Posterior vena cava (tissue), 2 donors: ENCODE data around the gene EYA2. TPM values are rescaled to one million over a fixed set of nuclear protein-coding genes. Genes with fewer than 3 reads are reported as not detected.
"Not testable (repeated sequence)": the region's sequence is repeated elsewhere in the genome, so short reads cannot be mapped to it uniquely, and the experiment has no call there.

Source experiments
- DNase-seq: peaks from one replicate; pipeline ENCODE4 v3.0.0-alpha.2; 2020; ENCODE audit warnings: low spot score
- intact Hi-C, 2 donors: fragments of 100-400 bp; cut with DNase I; formaldehyde crosslinking; loops; one replicate each; pipeline versions ENCODE4 v1.14.1 to v1.14.2; 2022 to 2023
- long read RNA-seq, 2 donors: library from polyadenylated mRNA; unstranded; transcript quantifications; one replicate each; pipeline ENCODE4 v2.0.0, GENCODE V29; 2020 to 2021
- total RNA-seq, 2 donors: library from RNA; stranded (reverse); fragmentation: NEBNext Ultra II Directional; extraction: Animal tissue kit (Norgen Biotek cat#: 25700); gene quantifications; one replicate each; pipeline ENCODE4 v1.2.1, GENCODE V29; 2021
- donor health status: DM: yes; HTN: yes; CAD: no.
- donor health status: DM: yes; HTN: yes; CAD: no.

EYA2 gene, protein sequence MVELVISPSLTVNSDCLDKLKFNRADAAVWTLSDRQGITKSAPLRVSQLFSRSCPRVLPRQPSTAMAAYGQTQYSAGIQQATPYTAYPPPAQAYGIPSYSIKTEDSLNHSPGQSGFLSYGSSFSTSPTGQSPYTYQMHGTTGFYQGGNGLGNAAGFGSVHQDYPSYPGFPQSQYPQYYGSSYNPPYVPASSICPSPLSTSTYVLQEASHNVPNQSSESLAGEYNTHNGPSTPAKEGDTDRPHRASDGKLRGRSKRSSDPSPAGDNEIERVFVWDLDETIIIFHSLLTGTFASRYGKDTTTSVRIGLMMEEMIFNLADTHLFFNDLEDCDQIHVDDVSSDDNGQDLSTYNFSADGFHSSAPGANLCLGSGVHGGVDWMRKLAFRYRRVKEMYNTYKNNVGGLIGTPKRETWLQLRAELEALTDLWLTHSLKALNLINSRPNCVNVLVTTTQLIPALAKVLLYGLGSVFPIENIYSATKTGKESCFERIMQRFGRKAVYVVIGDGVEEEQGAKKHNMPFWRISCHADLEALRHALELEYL
- total RNA-seq: 10 to 100 TPM in 1 of 2 donors, 1 to 10 TPM in 1; 9.1 to 14.4 TPM
- long read RNA-seq, donor 1, partial matches to known transcripts: 0 of 8 reads
- long read RNA-seq, donor 1, other reads (novel, unspliced or antisense): 5 of 8 reads
- long read RNA-seq, donor 2, partial matches to known transcripts: 15 of 22 reads
- long read RNA-seq, donor 2, other reads (novel, unspliced or antisense): 6 of 22 reads

DNA sequence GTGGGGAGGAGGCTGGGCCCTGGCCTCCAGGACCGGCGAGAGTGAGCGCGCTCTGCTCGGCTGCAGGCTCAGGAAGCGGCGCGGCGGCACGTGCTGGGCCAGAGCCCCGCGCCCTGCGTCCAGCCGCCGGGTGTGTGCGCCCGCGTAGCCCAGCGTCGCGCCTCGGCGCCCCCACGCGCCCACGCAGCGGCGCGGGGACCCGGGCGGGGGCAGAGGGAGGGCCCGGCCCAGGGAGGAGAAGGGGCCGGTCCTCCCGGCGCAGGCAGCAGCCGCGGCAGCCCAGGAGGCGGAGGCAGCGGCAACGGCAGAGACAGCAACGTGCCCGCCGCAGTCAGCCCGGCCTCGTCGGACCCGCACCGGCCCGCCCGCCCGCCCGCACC lies at the start of gene EYA2:
Gene EYA2 (plus strand): TSS at position 265 of the 380 bp plus-strand sequence. CDS start 95,168 bp downstream, outside the sequence.
- intact Hi-C loops: no loop called here
- DNase-seq: no peak

DNA sequence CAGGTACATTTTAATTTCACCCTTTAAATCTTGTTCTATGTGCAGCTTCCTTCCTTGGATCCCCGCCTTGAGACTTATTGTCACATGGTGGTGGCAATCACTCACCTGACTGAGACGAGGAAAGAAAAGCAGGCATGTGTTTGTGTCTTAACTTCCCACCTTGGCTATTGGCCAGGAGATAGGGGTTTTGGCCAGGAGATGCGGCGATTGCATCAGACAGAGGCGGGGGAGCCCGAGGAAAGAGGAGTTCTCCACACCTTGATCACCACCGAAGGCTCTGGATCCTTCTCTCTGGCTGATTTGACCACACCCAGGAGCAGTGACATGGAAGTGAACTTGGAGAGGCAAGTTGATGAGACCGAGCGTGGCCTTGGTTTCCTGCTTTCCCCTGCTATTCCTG lies 49.7 kb upstream of the EYA2 start:
- intact Hi-C loops: no loop called here
- no peak for DNase-seq

DNA sequence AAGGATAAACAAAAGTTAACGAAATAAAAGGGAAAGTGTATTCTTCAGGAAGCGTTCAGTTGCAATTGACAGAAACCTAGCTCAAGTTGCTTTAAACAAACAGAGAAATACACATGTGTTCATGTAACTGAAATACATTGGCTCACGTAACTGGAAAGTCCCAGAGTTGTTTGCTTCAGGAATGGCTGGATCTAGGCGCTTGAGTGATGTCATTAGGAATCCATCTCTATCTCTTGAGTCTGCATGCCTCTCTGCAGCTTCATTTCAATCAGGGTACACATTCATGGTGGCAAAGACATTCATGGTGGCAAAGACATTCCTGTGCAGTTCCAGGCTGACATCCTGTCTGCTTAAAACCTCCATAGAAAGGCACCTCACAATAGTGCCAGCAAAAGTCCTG lies 45.4 kb upstream of the EYA2 start:
- intact Hi-C loops: no loop called here
- no peak for DNase-seq

DNA sequence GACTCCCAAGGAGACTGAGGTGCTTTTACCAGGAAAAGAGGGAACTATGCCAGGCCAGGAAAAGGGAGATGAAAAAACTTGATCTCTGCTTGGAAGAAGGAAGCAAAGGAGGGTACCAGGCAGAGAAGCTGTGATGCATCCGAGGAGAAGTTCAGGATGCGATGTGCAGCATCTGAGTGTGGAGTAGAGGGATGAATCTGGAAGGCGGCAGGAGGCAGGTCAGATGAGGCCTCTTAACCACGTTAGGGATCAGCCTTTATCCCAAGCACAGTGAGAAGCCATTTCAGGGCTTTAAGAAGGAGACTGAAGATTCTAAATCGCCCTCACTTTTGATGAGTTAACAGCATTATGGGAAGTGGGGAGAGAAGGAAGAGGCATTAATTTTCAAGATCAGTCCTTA lies 44.9 kb upstream of the EYA2 start:
- DNase-seq: no peak
- intact Hi-C loops: no loop called here

DNA sequence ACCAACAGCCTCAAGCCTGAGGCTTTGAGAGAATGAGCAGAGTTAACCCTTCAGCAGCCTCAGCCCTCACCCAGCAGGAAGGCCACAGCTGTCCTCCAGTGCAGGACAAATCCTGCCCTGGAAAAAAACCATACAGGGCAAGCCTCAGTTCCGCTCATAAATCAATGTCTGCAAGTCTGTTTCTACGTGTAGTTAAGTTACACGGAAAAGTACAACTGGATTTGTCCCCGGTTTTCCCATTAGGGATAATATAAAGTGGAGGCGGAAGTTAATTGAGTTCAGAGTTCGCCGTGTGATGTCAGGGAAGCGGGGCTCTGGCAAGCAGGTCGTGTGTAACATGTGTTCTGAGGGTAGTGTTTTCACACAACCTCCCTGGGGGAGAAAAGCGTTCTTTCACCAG lies 44.2 kb upstream of the EYA2 start:
- DNase-seq: no peak
- intact Hi-C loops: no loop called here

DNA sequence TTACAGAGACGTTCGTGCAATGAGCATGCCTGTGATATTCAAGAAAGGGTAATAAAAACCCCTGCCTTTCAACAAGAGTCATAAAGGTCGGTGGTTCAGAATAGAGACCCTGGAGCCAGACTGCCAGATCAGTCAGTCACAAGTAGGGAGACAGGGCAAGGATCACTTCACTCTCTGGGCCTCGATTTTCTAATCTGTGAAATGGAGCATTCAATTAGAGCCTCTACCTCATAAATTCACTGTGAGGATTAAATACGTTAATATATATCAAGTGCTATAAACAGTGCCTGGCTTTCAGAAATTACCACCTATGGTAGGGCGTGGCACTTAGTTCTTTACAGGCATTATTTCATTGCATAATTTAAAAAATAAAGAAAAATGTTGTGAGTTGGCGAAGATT lies 43.7 kb upstream of the EYA2 start:
- intact Hi-C loops: no loop called here
- no peak for DNase-seq

DNA sequence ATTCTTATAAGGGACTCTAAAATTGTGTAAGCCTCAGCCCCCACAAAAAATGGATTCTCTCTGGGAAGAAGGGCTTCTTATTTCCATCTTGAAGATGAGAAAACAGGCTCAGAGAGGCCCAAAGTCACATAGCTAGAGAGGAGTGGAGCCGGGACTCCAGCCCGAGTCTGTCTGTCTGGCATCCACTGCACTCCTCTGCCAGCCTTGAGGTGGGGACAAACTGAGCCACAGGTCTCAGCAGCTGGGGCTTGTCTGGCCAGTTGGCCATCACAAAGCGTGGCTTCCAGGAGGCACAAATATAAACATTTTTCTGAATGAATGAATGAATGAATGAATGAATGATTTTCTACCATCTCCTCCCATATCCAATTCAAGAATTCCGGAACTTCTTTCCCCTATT lies 42.9 kb upstream of the EYA2 start:
- no peak for DNase-seq
- intact Hi-C loops: no loop called here

DNA sequence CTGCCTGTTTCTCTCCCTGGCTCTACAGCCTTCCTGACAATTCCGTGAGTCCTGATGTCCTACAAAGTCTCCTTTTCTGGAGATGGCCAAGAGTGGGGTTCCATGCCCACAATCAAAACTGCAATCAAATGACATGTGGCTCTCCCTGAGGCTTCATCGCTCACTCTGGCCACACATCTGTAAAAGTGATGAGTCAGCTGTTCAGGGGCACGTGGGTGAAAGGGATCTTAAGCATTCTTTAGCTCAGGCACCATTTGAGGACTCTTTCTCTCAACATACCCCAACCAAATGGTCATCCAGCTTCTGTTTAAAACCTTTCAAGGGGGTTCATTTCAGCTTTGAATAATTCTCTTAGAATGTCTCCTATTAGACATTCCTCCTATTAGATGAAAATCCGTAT lies 42.3 kb upstream of the EYA2 start:
- intact Hi-C loops: no loop called here
- no peak for DNase-seq

DNA sequence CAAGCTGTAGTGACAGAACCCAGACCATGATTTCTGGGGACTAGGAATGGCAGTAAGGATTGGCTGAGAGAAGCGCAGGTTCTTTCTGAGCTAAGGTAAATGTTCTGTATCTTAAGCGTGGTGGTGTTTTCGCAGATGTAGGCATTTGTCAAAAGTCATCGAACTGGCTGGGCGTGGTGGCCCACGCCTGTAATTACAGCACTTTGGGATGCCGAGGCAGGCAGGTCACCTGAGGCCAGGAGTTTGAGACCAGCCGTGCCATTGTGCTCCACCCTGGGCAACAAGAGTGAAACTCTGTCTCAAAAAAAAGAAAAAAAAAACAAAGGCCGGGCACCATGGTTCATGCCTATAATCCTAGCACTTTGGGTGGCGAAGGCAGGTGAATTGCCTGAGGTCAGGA lies 40.7 kb upstream of the EYA2 start:
- intact Hi-C loops: no loop called here
- DNase-seq: no peak

DNA sequence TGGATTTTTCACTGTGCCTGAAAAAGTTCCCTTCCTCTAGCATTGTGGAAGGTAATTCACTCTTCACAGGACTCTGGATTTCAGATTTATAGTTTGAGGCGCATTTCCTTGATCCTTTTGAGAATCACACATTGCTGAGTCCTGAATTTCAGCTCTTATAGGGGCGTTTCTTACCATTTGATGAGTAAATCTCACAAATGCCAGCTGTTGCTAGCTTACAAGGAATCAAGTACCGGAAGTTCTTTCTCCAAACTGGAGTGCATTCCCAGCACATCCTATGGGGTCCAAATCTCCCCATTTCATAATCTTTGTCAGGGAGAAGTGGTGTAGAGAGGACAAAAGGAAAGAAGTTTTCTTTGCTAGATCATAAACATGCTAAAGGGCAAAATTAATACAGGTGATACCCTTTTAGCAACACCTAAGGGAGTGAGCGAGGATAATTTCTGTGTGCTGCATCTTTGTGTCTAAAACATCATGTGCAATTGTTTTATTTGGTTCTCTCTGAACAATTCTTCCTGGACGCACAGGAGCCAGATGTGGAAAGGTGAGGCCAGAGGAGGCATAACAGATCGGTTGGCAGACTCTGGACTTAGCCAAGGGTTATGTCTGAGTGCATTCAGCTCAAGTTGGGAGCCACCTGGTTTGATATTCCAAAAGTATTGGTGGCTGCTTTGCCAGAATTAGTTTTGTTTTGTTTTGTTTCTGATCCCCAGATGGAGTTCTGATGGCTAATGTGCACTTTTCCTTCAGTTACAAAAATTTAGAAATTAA lies 37.4 kb upstream of the EYA2 start:
- intact Hi-C loops: no loop called here
- no peak for DNase-seq

DNA sequence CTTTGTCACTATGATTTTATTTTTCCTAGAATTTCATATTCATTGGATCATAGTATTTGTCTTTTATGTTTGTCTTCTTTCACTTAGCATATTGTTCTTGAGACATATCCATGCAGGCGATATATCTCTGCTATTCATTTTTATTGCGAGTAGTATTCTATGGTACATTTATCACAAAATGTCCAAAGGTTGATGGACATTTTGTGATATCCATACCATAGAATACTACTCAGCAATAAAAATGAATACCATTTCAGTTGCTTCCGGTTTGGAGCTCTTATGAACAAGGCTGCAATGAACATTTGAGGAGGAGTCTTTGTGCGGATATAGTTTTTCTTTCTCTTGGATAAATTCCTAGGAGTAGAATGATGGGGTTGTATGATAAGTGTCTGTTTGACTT lies 28.8 kb upstream of the EYA2 start:
- no peak for DNase-seq
- intact Hi-C loops: no loop called here

DNA sequence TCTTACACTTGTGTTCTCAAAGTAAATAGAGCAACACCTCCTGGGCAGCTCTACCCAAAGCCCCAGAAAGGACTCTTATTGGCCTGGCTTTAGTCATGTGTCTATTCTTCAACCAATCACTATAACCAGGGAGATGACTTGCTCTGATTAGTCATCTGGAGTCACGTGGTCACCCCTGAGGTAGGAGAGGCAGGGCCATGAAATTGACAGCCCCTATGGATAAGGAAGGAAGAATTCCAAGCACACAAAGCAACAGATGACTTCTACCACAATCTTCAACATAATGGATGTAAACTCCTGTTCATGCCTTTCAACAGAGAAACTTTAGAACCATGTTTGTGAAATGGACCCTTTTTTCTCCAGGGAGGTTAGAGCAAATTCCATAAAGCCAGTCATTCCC lies 24.6 kb upstream of the EYA2 start:
- intact Hi-C loops: loop anchor here in 1 of 2 donors (1.0 kb wide), 1 partner anchor 43 kb away; no protein-coding TSS in a partner anchor
- no peak for DNase-seq

DNA sequence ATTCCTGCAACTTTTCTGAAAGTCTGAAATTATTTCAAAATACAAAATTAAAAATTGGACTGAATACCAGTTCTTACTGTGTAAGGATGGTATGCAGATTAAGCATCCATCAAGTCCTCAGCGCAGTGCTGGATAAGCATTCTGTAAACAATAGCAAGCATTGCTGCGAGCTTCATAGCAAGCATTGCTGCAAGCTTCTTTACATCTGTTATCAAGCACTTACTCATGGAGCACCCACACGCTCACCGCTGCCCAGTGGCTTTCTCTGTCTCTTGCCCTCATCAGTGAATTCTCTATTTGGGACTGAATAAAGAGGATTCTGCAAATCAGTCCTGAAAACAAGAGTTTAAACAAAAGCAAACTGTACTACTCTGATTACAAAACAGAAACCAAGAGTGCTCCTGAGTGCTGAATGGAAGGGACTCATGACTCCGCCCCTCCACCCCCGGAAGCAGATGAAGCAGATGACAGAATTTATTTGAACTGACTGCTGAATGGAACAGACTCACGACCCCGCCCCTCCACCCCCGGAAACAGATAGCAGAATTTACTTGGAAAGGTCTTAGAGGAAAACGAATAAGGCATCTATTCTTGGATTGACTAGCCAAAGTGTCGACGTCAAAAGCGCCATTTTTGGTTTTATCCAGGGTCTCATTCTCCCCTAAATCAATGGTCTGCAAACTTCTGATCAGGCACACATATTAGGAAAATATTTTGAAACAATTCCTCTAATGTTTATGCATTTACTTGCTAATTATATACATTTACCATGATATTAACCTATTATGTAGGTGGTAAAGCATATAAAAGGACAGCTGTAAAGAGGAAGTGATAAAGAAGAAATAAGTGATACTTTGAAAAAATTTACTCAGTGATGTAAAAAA lies 22.1 kb upstream of the EYA2 start:
- intact Hi-C loops: no loop called here
- DNase-seq: no peak

DNA sequence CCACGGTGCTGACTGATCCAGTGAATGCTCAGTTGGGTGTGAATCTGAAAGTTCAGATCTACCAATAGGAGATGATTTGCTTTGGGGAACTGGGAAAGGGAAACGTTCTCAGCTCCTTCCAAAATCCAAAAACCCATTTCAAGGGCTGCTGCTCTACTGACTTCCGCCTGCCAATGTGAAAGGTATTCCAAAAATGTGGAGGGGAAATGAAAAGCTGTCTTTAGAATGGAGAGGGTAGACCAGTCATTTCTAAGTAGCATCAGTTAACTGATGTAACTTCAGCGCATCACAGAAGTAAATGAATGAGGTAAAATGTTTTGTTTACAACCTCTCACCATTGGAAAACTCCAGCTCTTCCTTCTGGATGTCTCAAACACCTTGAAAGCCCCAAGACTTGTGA lies 19.6 kb upstream of the EYA2 start:
- intact Hi-C loops: no loop called here

DNA sequence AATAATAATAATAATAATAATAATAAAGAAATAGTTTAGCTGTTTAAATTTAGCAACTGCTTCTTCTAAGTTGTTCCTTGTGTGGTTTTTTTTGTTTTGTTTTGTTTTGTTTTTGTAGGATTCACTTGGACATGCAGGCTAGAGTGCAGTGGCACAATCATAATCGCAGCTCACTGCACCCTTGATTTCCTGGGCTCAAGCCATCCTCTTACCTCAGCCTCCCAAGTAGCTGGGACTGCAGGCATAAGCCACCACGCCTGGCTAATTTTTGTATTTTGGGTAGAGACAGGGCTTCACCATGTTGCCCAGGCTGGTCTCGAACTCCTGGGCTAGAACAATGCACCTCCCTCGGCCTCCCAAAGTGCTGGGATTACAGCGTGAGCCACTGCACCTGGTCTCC lies 15.3 kb upstream of the EYA2 start:
- no peak for DNase-seq
- intact Hi-C loops: no loop called here

More for the DNA sequence above, 19.6 kb upstream of the EYA2 start:
- no peak for DNase-seq

DNA sequence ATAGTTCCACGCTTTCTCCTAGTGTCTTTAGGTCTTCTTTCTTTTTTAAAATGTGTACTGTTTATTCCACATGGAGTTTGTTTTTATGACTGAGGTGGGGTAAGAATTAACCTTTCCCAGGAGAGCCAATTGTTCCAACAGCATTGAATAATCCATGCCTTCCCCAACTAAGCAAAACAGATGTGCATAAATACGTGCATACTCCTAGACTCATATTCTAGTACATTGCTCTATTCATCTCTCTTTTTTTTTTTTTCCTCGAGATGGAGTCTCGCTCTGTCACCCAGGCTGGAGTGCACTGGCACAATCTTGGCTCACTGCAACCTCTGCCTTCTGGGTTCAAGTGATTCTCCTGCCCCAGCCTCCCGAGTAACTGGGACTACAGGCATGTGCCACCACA lies 14.7 kb upstream of the EYA2 start:
- intact Hi-C loops, DNase-seq: not testable (repeated sequence)

DNA sequence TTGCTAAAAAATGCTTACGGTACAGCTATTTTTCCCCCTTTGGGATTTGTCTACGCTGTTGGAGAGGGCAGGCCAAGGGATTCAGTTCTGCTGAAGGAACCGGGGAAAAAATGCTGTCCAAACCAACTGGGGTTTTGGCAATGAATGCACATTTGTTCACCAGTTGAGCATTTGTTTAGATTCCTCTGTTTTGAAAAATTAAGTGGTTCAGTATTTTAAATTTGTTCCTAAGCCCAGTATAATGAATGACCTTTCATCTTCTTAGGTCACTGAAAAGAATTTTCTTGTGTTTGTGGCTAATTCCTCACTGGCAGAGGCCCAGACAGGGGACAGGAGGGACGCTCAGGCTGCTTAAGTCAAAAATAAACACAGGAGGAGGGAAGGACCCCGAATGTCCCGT lies 10.8 kb upstream of the EYA2 start:
- DNase-seq: no peak
- intact Hi-C loops: no loop called here

DNA sequence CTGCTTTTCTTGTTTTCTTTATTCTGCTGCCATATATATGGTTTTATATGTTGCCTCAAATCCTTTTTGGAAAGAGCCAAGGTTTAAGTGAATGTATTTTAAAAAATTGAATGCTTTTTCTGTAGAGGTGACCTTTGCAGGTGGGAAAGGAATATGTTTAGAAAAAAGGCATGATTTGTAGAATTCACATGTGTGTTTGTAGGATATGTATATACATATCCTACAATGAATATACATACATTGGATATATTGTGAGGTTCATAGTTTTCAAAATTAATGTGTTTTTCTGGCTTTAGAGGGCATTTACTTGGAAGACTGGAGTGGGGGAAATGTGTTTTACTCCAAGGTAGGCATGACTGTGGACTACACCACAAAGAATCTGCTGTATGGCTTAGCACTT lies 4.0 kb upstream of the EYA2 start:
- intact Hi-C loops: no loop called here

DNA sequence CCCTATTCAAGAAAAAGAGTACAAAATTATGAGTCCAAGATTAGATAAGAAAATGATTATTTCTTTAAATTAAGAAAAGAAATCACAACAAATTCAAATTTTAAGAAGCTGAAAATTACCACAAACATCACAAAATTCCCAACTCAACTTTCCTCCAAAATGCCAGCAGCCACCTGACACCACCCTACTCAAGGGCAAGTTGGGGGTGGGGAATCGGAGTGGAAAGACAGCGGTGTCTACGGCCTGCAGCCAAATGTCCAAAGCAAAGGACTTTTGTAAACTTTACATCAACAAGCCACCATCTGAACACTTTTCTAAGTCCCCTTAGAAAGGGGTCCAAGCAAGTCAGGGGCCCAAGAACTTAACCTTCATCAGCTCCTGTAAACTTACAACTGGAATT lies 1.6 kb upstream of the EYA2 start:
- no peak for DNase-seq
- intact Hi-C loops: no loop called here

More for the DNA sequence above, 4.0 kb upstream of the EYA2 start:
- no peak for DNase-seq
